Brain microvascular endothelial cell (primary cell): ENCODE data around the gene ARHGEF16.

Source experiments
- DNase-seq: peaks from one replicate; pipeline ENCODE4 v3.0.0-alpha.2; 2020
- H3K27ac ChIP-seq: fragments of 250-450 bp; sonication (Bioruptor Pico); 2 replicates; pipeline ENCODE4 v1.5.1; 2020; ENCODE audit warnings: mild to moderate bottlenecking, moderate library complexity
- H3K27me3 ChIP-seq: fragments of 250-450 bp; sonication (Bioruptor Pico); replicated peaks from 2 replicates; pipeline ENCODE4 v1.5.1; 2020; ENCODE audit warnings: mild to moderate bottlenecking
- H3K36me3 ChIP-seq: fragments of 250-450 bp; sonication (Bioruptor Pico); replicated peaks from 2 replicates; pipeline ENCODE4 v1.5.1; 2020; ENCODE audit warnings: mild to moderate bottlenecking
- H3K4me3 ChIP-seq: 2 replicates; pipeline ENCODE4 v1.5.1; 2011; ENCODE audit warnings: low read depth, mild to moderate bottlenecking, control low read depth, low read length, moderate library complexity
- CTCF ChIP-seq: IDR thresholded peaks from 2 replicates; pipeline ENCODE4 v1.5.1; 2011; ENCODE audit warnings: low read depth, mild to moderate bottlenecking, moderate library complexity, low read length, control low read depth, inconsistent platforms; ENCODE audit errors: missing control alignments
- in situ Hi-C: cut with HindIII; loops from 2 replicates; pipeline ENCODE4 v1.10.0; 2017; ENCODE audit warnings: low sequenced_read_pairs, low pct_ligation_motif_present

The ARHGEF16 gene

GRCh38 chr1:3453203-3453761 is 1.2 kb upstream of the ARHGEF16 start:
- no peak overlapping the region for H3K27ac ChIP-seq
- H3K36me3 ChIP-seq = no peaks in the 10 kb centered on the region
- peaks cover 2% of the 10 kb centered on the region for H3K27me3 ChIP-seq
- no peak overlapping the region for H3K4me3 ChIP-seq
- in situ Hi-C loops = no loop called here
- peak; percentile 96 for TF ChIP-seq CTCF
- peak; percentile 51 for DNase-seq

- Histone ChIP-seq H3K27ac (no peak overlapping the region), H3K36me3 (no peaks in the 10 kb centered on the region), H3K27me3 (no peaks in the 10 kb centered on the region), H3K4me3 (no peak overlapping the region)
- in situ Hi-C loops = no loop called here
- TF ChIP-seq CTCF = no peak
- DNase-seq = no peak
These were observed 550 bp downstream of the ARHGEF16 start for GRCh38 chr1:3454811-3455618.

- in situ Hi-C loops = no loop called here
- no peak for DNase-seq
- H3K4me3 ChIP-seq = no peak overlapping the region
- no peaks in the 10 kb centered on the region for H3K36me3 ChIP-seq
- TF ChIP-seq CTCF = no peak
- H3K27me3 ChIP-seq = no peaks in the 10 kb centered on the region
- H3K27ac ChIP-seq = no peak overlapping the region
These were observed 1.4 kb downstream of the ARHGEF16 start for GRCh38 chr1:3455670-3456448.

- H3K36me3 ChIP-seq = no peaks in the 10 kb centered on the region
- no peak for DNase-seq
- in situ Hi-C loops = no loop called here
- H3K4me3 ChIP-seq = no peak overlapping the region
- H3K27me3 ChIP-seq = no peaks in the 10 kb centered on the region
- H3K27ac ChIP-seq = no peak overlapping the region
- no peak for TF ChIP-seq CTCF
These were observed 2.0 kb downstream of the ARHGEF16 start for GRCh38 chr1:3456449-3456963.

GRCh38 chr1:3456964-3457909 is 2.8 kb downstream of the ARHGEF16 start:
- in situ Hi-C loops = no loop called here
- no peak for DNase-seq

More at GRCh38 chr1:3456964-3457909, 2.8 kb downstream of the ARHGEF16 start:
- H3K27me3 ChIP-seq = no peaks in the 10 kb centered on the region
- H3K27ac ChIP-seq = no peak overlapping the region
- H3K36me3 ChIP-seq = no peaks in the 10 kb centered on the region
- TF ChIP-seq CTCF = no peak
- no peak overlapping the region for H3K4me3 ChIP-seq
